GM11168 (cell line): Measurements from ENCODE around the gene PSMB7.

Experiments used
- in situ Hi-C: fragments of 300-500 bp; cut with MboI; formaldehyde crosslinking; loops from one replicate; pipeline ENCODE4 v1.12.0; 2022; ENCODE audit warnings: low sequenced_read_pairs; ENCODE audit not compliant: unreplicated experiment

PSMB7 gene

GRCh38 chr9:124349675-124350493 is 65.4 kb downstream of the PSMB7 start:
- in situ Hi-C loops, result no loop called here

GRCh38 chr9:124349267-124349666 is 66.0 kb downstream of the PSMB7 start:
- in situ Hi-C loops, result no loop called here

GRCh38 chr9:124348831-124349230 is 66.4 kb downstream of the PSMB7 start:
- in situ Hi-C loops, result no loop called here

- in situ Hi-C loops, result no loop called here
Measured at GRCh38 chr9:124348363-124348762, 66.9 kb downstream of the PSMB7 start.

- in situ Hi-C loops, result no loop called here
Measured at GRCh38 chr9:124347968-124348358, 67.3 kb downstream of the PSMB7 start.

- in situ Hi-C loops, result no loop called here
Measured at GRCh38 chr9:124347206-124347967, 67.9 kb downstream of the PSMB7 start.

GRCh38 chr9:124346347-124347163 is 68.7 kb downstream of the PSMB7 start:
- in situ Hi-C loops, result no loop called here

- in situ Hi-C loops, result no loop called here
Measured at GRCh38 chr9:124345751-124346281, 69.4 kb downstream of the PSMB7 start.

GRCh38 chr9:124345063-124345462 is 70.2 kb downstream of the PSMB7 start:
- in situ Hi-C loops, result no loop called here

GRCh38 chr9:124344291-124345050 is 70.8 kb downstream of the PSMB7 start:
- in situ Hi-C loops, result no loop called here

GRCh38 chr9:124343533-124344290 is 71.5 kb downstream of the PSMB7 start:
- in situ Hi-C loops, result no loop called here

GRCh38 chr9:124342776-124343485 is 72.3 kb downstream of the PSMB7 start:
- in situ Hi-C loops, result no loop called here

- in situ Hi-C loops, result no loop called here
Measured at GRCh38 chr9:124342402-124342775, 72.9 kb downstream of the PSMB7 start.

- in situ Hi-C loops, result no loop called here
Measured at GRCh38 chr9:124341455-124342170, 73.6 kb downstream of the PSMB7 start.

- in situ Hi-C loops, result no loop called here
Measured at GRCh38 chr9:124340219-124341069, 74.8 kb downstream of the PSMB7 start.

- in situ Hi-C loops, result no loop called here
Measured at GRCh38 chr9:124339603-124340146, 75.6 kb downstream of the PSMB7 start.

GRCh38 chr9:124337562-124337961 is 77.7 kb downstream of the PSMB7 start:
- in situ Hi-C loops, result no loop called here
